Breast epithelium (tissue), 3 donors: ENCODE results near the gene SF3A2.

Experiments
- POLR2A ChIP-seq: fragments of 450-650 bp; IDR thresholded peaks from one replicate; pipeline ENCODE4 v1.6.1; 2016; ENCODE audit warnings: antibody characterized with exemption, mild to moderate bottlenecking, moderate library complexity
- TF ChIP-seq, protein P1 (sequence below), 3 donors: fragments of 450-650 bp; IDR thresholded peaks; one replicate each; pipeline ENCODE4 v1.5.1; 2016 to 2017; ENCODE audit warnings: antibody characterized with exemption in 3 of 3, mild to moderate bottlenecking in 3 of 3, moderate library complexity in 3 of 3

GRCh38 chr19:2224754-2225349 is 11.8 kb upstream of the SF3A2 start:
- TF ChIP-seq, protein P1, sequence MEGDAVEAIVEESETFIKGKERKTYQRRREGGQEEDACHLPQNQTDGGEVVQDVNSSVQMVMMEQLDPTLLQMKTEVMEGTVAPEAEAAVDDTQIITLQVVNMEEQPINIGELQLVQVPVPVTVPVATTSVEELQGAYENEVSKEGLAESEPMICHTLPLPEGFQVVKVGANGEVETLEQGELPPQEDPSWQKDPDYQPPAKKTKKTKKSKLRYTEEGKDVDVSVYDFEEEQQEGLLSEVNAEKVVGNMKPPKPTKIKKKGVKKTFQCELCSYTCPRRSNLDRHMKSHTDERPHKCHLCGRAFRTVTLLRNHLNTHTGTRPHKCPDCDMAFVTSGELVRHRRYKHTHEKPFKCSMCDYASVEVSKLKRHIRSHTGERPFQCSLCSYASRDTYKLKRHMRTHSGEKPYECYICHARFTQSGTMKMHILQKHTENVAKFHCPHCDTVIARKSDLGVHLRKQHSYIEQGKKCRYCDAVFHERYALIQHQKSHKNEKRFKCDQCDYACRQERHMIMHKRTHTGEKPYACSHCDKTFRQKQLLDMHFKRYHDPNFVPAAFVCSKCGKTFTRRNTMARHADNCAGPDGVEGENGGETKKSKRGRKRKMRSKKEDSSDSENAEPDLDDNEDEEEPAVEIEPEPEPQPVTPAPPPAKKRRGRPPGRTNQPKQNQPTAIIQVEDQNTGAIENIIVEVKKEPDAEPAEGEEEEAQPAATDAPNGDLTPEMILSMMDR (IDR thresholded peaks at IDR 0.05): no peak
- no peak for TF ChIP-seq POLR2A
